Stromal cell of bone marrow (primary cell): ENCODE measurements around the gene ITPRIPL2.

Experiments
- DNase-seq: peaks from one replicate; pipeline ENCODE4 v3.0.0-alpha.2; 2012; ENCODE audit warnings: low read depth

Gene ITPRIPL2

DNA sequence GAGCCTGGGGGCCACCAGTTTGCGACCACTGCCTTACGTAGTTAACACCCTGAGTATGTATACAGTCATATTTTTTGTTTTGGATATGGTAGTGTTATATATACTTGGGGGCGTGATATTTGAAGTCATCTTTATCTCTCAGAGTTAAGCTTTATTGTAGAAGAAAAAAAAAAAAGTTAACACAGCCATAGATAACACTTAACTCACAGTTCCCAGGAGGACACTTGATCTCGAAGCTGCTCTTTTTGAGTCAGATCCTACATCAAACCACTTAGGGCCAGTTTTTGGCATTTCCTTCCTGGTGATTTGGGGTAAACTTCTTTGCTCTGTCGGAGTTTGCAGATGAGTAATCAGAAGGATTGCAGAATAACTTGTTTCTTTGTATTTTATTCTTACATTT, 5.8 kb downstream of the ITPRIPL2 start:
- DNase-seq = peak; percentile 96

DNA sequence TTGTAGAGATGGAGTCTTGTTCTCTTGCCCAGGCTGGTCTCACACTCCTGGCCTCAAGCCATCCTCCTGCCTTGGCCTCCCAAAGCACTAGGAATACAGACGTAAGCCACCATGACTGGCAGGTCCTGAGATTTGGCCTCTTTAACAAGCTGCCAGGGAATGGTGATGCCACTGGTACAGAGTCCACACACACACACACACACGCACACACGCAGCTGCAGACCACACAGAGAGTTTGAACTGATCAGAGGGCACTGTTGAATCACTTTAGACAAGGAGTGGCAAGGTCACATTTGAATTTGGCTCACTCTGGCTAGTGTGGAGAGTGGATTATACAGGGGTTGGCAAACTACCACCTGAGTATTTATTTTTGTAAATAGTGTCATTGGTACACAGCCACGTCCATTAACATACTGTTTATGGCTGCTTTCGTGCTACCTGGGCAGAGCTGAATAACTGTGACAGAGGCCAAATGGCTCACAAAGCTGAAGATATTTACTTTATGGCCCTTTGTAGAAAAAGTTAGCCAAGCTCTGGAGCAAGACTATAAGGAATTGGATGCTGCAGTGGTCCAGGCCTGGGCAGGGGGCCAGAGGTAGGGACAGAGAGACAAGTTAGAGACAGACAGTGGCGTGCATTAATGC, 9.9 kb downstream of the ITPRIPL2 start:
- no peak for DNase-seq

DNA sequence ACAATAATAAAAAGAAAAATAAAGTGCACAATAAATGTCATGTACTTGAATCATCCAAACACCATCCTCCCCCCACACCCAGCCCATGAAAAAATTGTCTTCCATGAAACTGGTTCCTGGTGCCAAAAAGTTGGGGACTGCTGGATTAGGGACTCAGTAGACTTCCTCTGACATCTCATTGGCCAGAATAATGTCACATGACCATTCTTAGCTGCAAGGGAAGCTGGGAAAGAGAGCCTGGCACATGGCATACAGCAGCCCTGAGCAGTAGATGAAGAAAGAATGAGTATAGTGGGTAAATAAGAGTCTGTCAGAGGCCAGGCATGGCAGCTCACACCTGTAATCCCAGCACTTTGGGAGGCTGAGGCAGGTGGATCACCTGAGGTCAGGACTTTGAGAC, 12.5 kb downstream of the ITPRIPL2 start:
- DNase-seq = no peak

DNA sequence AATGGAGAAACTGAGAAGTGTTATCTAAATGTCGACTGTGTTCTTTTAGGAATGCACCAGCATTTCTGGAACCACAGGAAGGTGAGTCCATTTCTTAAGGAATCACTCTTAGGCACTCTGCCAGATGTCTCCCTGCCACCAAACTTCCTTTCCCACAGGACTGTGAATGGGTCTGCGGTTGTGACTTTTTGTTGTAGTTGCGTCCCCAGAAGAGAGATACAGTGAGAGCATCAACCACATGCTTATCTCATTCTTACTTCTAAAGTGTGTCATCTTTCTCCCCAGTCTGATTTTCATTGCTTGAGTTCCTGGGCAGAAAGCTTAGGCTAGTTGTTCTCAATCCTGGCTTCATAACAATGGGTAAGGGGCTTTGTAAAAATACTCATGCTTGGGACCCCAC, 13.4 kb downstream of the ITPRIPL2 start:
- DNase-seq = no peak

DNA sequence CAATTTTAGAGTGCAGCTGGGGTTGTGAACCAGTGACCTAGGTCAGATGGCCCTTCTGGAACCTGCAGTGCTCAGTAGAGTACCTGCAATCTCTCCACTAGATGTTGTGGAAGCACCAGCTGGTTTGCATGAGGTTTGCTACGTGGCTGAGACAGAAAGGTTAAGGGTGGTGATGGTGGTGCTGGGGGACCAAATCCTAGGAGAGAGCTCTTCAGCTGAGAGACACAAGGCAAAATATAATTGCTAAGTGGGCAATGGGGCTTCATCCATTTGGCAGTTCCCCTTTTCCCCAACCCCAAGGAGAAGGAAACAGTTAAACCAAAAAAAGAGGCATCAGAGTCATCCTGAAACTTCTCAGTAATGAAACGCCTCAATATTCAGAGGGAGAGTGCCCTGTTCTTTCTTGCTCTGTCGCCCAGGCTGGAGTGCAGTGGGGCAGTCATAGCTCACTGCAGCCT, 13.9 kb downstream of the ITPRIPL2 start:
- DNase-seq = no peak

DNA sequence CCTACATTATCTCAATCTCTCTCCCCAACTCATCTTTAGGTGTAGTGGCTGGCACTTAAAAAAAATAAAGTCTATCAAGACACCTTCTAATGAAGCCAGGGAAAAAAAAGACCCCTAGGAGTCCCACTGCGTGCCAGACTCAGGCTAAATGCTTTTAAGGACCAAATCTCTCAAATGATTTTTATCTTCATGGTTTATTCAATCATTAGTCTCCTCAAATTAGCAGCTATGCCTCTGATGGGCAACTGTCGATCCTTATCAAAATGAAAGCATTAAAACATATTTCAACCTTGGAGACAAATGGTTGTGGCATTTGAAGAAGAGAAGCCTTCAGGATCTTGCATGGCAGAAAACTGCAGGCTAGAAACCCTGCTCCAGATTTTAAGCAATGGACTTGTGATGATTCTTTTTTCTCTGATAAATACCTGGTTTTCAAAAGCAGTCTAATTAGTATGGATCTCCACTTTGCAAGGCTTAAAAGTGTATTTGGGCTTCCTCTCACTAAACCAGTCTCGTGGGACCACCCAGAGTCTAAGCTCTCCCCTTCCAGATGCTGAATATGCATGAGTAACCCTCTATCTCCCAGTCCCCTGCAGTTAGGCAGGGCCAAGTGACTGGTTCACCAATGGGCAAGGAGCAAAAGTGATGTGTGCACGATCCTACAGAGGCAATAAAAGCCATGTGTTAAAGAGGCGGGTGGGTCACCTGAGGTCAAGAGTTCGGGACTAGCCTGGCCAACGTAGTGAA, 14.9 kb downstream of the ITPRIPL2 start:
- DNase-seq = no peak

DNA sequence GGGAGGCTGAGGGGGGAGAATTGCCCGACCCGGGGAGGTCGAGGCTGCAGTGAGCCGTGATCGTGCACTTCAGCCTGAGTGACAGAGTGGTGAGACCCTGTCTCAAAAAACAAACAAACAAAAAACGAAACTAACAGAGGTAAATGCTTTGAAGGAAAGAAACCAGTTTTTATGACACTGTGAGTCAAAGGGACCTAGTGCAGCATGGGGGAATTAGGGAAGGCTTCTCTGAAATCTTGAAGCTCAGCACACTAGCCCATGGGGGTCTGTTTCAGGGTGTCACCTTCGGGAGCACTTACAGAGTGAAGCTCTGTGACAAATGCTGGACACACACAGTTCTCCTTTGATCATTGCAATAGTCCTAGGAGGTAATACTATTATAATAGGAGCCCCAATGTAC, 16.6 kb downstream of the ITPRIPL2 start:
- DNase-seq = no peak

DNA sequence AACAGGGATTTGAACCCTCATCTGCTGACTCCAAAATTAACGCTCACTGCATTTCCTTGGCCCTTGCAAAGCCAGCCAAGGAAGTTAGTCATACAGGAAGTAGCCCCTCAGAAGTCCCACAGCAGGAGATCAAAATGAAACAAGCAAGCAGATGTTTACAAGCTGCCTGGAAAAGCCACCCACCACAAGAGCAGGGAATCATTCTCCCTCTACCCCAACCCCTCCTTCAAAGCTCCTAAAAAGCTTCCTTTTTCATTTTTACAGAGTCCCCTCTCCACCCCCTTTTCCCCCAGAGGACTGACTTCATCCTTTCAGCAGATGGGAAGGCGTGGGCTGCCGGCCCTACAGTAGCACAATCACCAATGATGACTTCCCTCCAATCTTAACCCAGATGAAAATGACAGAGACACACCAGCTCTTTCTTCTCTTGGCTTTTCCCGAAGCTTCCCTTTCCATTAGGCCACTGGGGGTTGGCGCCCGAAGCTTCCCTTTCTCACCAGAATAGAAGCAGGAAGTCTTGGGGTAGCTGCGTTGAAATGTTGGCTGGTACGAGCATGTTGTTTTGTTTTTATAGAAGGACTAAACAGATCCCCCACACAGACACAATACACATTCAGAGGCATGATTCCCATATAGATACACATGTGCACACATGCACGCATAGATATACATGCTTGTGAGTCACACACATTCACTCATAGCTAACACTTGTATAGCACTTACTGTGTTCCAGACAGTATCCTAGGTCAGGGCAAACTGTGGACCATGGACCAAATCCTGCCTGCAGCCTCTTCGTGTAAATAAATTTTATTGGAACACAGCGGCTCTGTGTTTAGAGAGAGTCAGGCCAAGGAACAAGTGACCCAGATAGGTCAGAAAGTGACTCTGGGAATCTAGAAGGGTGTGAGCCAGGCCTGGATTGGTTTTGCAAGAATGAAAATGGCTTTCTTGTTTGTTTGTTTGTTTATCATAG, 17.4 kb downstream of the ITPRIPL2 start:
- no peak for DNase-seq

DNA sequence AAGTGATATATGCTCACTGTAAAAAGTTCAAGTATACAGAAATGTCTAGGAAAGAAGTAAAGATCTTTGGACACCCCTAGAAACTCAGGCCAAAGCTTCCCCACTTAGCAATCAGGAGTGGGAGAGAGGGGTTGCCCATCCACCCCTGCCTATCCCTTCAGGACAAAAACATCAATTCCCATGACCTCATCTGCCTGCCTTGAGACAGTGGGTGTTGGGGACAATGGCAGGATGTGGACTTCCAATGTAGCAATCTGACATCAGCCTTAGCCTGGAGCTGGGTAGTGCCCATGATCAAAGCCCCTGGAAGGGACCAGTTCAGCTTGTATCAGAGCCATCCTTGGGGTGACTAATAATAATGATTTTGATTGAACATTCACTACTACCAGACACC, 18.1 kb downstream of the ITPRIPL2 start:
- no peak for DNase-seq

DNA sequence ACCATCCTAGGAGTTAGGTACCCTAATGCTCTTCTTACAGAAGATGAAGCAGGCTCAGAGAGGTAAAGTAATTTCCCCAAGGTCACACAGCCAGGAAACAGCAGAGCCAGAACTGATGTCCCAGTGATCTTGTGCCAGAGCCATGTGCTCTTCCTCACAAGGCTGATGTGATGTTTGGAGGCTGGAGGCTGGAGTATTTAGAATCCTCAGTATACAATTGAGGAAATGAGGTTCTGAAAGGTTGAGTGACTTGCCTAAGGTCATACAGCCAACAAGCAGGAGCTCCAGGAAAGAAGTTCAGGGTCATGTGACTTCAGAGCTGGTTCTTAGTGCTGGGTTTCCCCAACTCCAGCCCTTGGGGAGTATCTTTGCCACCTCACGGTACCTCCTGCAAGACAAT, 18.5 kb downstream of the ITPRIPL2 start:
- no peak for DNase-seq

DNA sequence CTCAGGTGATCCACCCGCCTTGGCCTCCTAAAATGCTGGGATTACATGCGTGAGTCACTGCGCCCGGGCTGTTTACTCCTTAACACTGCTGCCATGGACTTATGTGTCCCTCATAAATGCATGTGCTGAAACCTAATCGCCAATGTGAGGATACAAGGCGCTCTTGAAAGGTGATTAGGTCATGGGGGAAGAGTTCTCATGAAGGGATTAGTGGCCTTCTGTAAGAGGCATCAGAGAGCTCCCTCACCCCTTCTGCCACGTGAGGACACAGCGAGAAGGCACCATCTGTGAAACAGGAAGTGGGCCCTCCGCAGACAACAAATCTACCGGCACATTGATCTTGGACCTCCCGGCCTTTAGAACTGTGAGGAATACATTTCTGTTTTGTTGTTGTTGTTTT, 19.1 kb downstream of the ITPRIPL2 start:
- no peak for DNase-seq

DNA sequence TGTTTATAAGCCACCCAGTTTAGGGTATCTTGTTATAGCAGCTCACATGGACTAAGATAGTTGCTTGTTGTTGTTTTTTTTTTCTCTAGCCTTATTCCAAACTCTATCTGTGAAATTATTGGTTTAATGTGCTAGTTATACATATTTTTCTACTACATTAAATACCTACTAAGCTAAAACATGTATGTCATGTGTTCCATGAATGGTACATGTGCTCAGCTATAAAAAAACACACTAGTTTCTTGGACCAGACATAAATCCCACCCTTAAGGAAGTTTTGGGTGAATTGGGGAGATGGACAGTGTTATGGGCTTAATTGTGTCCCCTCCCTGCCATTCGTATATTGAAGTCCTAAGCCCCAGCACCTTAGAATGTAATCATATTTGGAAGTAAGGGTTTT, 19.8 kb downstream of the ITPRIPL2 start:
- DNase-seq = no peak

DNA sequence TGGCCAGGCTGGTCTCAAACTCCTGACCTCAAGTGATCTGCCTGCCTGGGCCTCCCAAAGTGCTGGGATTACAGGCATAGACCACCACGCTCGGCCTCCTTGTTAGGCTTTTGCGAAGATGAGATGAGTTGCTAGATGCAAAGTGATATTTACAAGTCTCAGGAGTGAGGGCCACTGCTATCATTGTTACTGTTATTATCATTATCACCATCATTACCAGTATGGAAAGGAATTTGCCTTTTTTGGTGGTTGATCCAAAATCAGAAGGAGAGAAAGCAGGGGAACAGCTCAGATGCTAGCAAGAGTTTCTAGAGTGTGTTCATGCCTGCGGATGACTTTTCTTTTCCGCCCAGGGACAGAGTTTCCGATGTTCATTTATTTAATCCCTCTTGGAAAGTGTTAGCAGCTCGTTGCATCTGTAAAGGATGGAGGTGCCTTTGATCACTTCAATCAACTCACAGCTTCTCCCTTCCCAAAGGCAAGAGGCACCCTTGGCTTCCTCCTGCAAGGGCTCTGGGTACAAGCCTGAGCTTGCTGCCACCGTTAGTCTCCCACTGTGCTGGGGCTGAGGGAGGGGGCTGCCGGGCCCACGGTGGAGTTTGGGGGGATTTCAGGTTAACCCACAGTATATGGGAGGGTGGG, 21.6 kb downstream of the ITPRIPL2 start:
- no peak for DNase-seq

DNA sequence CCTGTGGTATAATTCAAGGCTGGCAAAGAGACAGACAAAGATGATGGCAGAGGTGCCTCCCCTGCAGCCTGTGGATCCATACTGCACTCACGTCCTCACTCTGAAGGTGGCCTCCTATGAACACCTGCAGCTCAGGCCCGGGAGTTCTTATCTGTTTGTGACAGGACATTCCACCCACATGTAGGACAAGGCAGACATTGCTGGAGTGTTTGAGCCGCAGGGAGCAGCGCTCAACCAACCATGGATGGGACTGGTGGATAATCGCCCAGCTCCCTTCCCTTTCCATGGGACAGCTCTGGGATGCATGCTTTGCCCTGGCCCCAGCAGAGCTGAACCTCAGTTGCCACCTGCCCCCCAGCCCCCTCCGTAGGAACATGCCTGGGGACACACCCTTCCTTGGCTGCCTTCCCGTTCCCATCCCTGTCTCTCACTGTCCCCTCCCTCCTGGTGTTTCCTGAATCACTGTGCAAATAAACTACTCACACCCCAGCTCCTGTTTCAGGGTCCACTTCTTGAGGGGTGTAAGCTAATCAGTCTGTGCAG, 22.2 kb downstream of the ITPRIPL2 start:
- no peak for DNase-seq

DNA sequence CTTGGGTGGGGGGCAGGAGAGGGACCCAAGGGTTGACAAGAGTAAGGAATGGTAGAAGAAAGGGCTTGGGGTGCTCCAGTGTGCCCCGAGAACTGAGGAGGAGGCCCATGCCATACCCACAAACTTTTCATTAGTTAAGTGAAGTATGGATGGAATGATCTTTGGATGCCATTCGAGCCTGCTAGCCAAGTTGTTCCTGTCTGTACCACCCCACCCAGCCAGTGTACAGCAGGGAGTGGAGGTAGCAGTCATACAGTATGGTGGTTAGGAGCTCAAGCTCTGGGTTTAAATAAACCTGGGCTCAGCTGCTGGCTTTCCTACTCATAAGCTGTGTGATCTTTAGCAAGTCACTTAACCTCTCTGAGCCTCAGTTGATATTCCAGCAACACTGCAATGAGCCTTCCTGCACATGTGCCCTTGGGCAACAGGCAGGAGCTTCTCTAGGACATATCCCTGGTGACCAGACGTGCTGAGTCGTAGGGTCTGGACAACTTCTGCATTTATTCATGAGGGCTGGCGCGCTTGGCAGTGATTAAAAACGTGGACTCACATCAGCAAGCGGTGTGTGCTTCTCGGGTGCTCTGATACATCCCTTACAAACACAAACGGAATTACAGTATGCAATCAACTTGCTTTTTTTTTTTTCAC, 22.9 kb downstream of the ITPRIPL2 start:
- no peak for DNase-seq

DNA sequence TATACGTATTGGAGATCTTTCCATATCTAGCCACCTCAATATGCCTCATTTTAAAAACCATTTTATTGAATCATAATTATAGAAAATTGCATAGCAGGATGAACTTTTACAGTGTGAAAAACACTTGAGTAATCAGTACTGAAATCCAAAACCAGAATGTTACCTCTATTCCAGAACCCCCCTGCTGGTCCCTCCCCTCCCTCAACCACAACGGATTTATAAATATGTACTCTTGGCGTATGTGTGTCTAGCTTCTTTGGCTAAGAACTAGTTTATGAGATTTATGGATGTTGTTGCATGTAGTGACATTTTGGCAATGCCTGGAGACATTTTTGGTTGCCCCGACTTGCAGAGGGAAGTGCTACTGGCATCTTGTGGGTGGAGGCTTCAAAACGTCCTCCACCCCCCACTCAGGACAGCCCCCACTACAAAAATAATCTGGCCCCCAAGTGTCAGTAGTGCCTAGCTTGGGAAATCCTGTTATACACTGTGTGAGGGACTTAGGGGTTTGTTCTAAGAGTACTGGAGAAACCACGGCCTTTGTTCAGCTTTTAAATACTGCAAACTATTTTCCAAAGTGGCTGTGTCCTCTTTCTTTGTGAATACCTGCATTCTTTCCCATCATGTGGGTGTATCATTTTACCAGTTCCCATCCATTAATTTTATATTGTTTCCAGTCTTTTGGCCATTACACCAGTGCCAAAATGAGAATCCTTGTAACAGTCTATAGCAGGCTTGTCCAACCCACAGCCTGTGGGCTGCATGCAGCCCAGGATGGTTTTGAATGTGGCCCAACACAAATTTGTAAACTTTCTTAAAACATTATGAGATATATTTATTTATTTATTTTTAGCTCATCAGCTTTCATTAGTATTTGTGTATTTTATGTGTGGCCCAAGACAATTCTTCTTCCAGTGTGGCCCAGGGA, 23.7 kb downstream of the ITPRIPL2 start:
- no peak for DNase-seq

DNA sequence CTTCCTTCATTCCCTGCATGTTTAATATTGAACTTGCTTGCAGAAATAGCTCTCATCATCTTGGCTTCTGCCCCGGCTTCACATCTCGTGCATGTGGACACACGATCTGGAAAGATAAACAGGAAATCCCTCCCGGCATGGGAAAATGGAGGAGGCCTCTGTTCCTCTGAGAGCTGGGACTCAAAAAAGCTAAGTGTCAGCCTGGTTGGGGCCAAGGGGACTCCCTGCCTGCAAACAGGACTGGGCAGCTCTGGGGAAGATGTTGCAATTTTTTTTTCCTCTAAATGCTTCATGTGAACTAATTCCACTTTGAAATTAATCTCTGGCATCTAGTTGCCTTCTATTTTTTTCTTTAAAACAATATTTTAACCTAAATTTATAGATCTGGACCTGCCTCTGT, 24.8 kb downstream of the ITPRIPL2 start:
- DNase-seq = no peak

DNA sequence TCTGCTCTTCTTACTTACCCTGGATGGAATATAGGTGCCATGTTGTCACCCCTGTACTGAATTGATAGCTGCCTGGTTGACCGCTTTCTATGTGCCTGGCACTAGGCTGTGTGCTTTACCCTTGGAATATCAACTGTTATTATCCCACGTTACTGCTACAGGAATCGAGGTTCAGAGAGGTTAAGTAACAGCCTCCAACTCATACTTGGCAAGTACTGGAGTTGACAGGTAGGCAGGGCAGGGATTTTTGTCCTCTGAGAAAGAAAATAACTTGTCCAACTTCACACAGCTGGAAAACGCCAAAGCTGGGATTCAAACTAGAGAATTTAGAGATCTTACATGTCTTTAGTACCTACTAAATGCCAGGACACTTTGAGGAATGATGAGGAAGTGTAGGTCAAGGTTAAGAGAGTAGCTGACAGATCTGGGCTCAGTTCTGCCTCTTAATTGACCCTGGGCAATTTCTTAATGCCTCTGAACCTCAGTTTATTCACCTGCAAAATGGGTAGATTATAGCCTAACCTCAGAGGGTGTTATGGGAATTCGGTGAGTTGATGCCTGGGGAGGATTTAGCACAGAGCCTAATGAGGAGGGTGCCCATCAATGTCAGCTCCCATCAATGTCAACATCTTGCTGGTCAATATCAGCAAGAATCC, 25.8 kb downstream of the ITPRIPL2 start:
- DNase-seq = no peak

DNA sequence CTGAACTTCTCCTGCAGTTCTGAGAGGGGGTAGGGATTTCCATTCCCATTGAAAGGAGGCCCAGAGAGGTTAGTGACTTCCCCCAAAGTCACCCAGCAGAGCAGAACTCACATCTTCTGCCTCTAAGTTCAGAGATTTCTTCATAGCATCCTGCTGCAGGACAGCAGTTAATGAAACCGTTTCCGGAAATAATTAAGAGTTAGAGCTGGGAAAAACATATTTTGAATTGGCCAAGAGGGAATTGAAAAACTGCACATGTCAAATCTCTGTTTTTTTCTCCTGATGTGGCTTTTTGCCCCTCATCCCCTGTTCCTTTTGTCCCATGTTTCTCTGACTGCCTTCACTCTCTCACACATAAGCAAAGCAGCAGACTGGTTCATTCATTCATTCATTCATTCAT, 26.6 kb downstream of the ITPRIPL2 start:
- no peak for DNase-seq
